ENCODE data around the gene GAS6.

Gene GAS6

GRCh38 chr13:113786262-113786841, 77.5 kb downstream of the GAS6 start:
- DNase-seq = no peak

DNA sequence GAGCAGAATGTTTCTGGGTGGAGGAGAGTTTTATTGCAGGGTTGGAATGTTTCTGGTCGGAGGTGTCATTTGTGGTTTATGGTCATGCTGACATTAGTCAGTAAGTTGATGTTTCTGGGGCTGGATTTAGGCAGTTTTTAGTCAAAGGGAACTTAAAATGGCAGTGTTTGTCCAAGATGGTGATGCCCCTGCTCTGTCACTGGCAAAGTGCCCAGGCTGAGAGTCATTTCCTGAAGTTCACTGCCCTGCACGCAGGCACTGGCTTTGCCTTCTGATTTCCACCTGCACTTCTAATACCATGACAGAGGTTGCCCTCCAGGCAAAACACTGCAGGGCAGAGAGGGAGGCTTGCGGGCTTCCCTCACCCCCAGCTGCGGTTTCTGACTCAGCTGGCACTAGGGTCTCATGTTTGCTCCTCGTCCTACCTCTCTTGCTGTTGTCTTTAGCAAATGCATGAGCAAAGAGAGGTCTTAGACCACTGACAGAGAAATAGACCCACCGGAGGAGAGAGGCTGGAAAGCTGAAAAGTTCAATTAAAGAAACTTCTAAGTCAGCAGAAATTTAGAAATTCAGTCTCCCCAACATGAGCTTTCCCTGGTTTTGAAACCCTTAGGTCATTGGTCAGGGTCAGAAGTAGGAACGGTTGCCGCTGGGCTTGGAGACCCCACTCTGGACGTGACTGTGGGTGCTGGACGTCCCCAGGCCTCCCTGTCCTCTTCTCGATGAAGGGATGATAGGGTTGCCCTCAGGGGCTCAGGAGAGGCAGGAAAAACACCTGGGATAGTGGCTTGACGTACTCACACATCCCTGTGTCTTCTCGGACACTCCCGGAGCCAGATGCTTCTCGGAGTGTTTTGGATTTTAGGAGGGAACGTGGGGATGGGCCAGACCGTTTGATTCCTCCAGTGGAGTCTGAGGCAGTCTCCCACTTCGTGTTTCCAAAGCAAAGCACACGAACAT, 78.5 kb downstream of the GAS6 start:
- DNase-seq = peak; percentile 50

GRCh38 chr13:113784645-113785024, 79.2 kb downstream of the GAS6 start:
- no peak for DNase-seq

- DNase-seq = no peak
These were observed 79.8 kb downstream of the GAS6 start for GRCh38 chr13:113783966-113784644.

- DNase-seq = no peak
These were observed 80.5 kb downstream of the GAS6 start for GRCh38 chr13:113783200-113783881.

DNA sequence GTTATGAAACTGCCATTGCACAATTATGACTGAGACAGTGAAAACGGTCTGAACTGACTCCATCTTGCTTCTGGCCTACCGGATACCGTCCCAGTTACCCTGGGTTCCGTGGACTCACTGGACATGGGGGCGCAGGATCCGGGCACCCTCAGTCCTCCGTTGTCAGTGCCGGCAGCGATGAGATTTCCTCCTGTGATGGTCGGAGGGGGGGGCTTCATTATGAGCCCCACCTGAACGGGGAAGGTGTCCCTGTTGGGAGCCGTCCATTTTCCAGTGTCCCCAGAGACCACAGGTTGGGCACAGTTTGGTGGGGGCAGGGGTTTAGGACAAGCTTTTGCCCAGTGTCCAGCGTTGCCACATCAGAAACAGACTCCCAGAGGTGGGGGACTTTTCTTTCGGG, 81.4 kb downstream of the GAS6 start:
- no peak for DNase-seq

DNA sequence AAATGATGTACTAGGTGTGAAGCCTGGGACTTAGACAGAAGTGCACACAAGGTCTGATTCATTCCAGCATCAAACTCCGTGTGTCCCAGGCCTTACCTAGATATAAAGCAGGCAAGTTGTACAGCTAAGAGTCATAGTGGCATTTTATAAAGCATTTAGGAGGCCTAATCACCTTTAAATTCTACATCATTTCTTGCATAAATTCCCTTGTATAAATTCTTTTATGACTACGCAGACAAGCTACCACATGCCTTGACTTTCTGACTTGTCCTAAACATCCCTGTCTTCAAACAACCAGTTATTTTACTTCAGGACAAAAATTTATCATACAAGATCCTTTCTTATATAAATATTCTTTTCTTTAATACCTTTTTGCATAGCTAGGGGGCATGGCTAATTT, 82.3 kb downstream of the GAS6 start:
- no peak for DNase-seq

- DNase-seq = no peak
These were observed 86.3 kb downstream of the GAS6 start for GRCh38 chr13:113777311-113778260.

- DNase-seq = no peak
These were observed 87.4 kb downstream of the GAS6 start for GRCh38 chr13:113776231-113777125.

DNA sequence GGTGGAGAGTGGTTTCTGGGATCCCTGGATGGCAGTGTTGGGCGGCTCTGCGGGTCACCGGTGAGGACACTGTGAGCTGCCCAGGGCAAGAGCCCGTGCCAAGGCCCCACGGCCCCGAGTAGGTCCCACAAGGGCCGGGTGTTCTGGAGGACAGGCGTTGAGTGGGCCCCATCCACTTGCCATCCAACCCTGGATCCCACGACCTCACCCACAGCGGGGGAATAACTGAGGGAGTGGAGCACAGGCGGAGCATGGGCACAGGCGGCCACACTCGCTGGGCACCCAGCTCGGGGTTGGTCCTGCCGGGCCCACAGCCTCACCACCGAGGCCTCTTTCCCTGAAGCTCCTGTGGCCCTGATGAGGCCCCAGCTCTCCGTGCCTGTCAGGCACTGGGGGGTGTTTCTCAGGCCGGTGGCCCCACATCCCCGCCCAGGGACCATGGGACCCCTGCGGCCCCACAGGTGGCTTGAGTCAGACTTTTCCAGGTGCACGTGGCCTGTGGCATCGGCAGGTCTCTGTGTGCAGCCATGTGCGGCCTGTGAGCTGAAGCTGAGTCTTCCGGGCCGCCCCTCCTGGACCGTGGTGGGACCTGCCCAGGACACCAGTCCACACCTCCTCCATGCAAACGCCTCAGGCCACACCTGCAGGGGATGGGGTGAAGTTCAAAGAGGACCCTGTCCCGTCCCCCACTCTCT, 88.3 kb downstream of the GAS6 start:
- DNase-seq = no peak

DNA sequence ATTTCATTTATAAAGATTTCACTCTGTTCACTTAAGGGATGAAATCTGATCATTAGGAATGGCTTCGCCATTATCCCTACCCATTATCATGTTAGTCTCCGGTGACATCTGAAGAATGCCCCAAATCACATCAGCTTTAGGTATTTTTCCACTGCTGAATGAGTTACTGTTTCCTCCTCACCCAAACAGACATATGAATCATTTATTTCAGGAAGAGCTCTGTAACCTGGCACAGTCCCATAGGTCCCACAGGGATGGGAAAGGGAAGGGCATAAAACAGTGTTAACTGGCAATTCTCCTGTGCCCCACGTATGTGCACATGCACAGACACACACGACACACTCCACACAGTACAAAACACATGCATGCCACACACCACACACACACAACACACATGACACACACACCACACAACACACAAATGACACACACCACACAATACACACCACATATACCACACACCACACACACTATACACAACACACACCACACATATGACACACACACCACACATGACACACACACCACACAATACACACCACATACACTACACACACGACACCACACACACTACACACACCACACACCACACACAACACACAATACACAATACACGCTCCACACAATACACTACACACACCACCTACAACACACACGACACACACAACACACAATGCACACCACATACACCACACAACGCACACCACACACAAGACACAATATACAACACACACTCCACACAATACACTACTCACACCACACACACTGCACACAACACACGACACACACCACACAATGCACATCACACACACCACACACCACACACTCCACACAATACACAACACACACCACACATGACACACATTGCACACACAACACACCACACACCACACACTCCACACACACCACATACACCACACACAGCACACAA, 89.4 kb downstream of the GAS6 start:
- DNase-seq = no peak

DNA sequence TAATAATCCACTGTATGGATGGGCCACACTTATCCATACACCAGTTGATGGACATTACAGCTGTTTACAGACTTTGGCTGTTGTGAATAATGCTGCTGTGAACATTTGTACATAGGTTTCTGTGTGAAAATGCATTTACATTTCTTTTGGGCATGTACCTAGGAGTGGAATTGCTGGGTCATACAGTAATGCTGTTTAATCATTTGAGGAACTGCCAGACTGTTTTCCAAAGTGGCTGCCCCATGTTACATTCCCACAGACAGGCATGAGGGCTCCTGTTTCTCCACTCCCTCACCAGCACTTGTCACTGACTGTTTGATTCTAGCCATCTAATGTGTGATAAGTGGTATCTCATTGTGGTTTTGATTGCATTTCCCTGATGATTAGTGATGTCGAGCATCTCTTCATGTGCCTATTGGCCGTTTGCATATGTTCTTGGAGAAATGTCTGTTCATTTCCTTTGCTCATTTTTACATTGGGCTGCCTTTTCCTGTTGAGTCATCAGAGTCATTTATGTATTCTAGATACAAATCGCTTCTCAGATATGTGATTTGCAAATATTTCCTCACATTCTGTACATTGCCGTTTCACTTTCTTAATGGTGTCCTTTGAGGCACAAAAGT, 92.1 kb downstream of the GAS6 start:
- DNase-seq = no peak

- no peak for DNase-seq
These were observed 92.9 kb downstream of the GAS6 start for GRCh38 chr13:113770937-113771336.
